Activated gamma-delta T cell (primary cell): ENCODE data around the gene PSAT1.
A peak's percentile ranks its signal among the peaks of the same experiment; 100 is the strongest.
"Not testable (repeated sequence)": the region's sequence is repeated elsewhere in the genome, so short reads cannot be mapped to it uniquely, and the experiment has no call there.

Experiments
- DNase-seq: peaks from one replicate; lab custom pipeline; 2025; lab: John Stamatoyannopoulos, UW
- total RNA-seq, 2 donors: gene quantifications; one replicate each; lab custom pipeline; 2026; lab: John Stamatoyannopoulos, UW

The PSAT1 gene
- 10.1 to 14.9 reads per million in 2 donors for total RNA-seq

GRCh38 chr9:78296893-78297671, at the start of gene PSAT1:
Gene PSAT1 (plus strand): TSS chr9:78297125. CDS start chr9:78297211, 86 bp downstream.
- DNase-seq = peak; percentile 69

GRCh38 chr9:78248635-78249034, 48.3 kb upstream of the PSAT1 start:
- no peak for DNase-seq

GRCh38 chr9:78249542-78249941, 47.4 kb upstream of the PSAT1 start:
- DNase-seq = no peak

- DNase-seq = no peak
These were observed 44.3 kb upstream of the PSAT1 start for GRCh38 chr9:78252616-78253015.

GRCh38 chr9:78253285-78253684, 43.6 kb upstream of the PSAT1 start:
- no peak for DNase-seq

GRCh38 chr9:78261403-78262001, 35.4 kb upstream of the PSAT1 start:
- no peak for DNase-seq

- DNase-seq = no peak
These were observed 34.3 kb upstream of the PSAT1 start for GRCh38 chr9:78262655-78263054.

- DNase-seq = no peak
These were observed 29.0 kb upstream of the PSAT1 start for GRCh38 chr9:78267889-78268288.

- DNase-seq = no peak
These were observed 27.1 kb upstream of the PSAT1 start for GRCh38 chr9:78269784-78270183.

GRCh38 chr9:78272307-78272706, 24.6 kb upstream of the PSAT1 start:
- DNase-seq = no peak

GRCh38 chr9:78273761-78274160, 23.2 kb upstream of the PSAT1 start:
- no peak for DNase-seq

- DNase-seq = no peak
These were observed 18.6 kb upstream of the PSAT1 start for GRCh38 chr9:78278177-78278777.

- no peak for DNase-seq
These were observed 18.1 kb upstream of the PSAT1 start for GRCh38 chr9:78278801-78279200.

- DNase-seq = no peak
These were observed 15.8 kb upstream of the PSAT1 start for GRCh38 chr9:78280982-78281668.

GRCh38 chr9:78284181-78284580, 12.7 kb upstream of the PSAT1 start:
- not testable (repeated sequence) for DNase-seq

- DNase-seq = no peak
These were observed 10.8 kb upstream of the PSAT1 start for GRCh38 chr9:78286125-78286524.

GRCh38 chr9:78286946-78287388, 10.0 kb upstream of the PSAT1 start:
- DNase-seq = no peak

- DNase-seq = no peak
These were observed 8.6 kb upstream of the PSAT1 start for GRCh38 chr9:78288214-78288892.

- no peak for DNase-seq
These were observed 7.5 kb upstream of the PSAT1 start for GRCh38 chr9:78289474-78289873.

GRCh38 chr9:78291240-78291925, 5.5 kb upstream of the PSAT1 start:
- DNase-seq = no peak

- no peak for DNase-seq
These were observed 4.9 kb upstream of the PSAT1 start for GRCh38 chr9:78292026-78292425.
